Activated CD4-positive, alpha-beta memory T cell treated with anti-CD3 and anti-CD28 coated beads, Interleukin-2, amount 10 ng/mL, durations not matched to agents 7 days and 5 days (primary cell): Measurements from ENCODE around the gene ARHGAP12. TPM values are rescaled to one million over a fixed set of nuclear protein-coding genes. Genes with fewer than 3 reads are reported as not detected.
"Not testable (repeated sequence)": the region's sequence is repeated elsewhere in the genome, so short reads cannot be mapped to it uniquely, and the experiment has no call there.

ENCODE experiments used
- CTCF ChIA-PET: fragments of 350-600 bp; sonication (Branson Sonifier 250); formaldehyde crosslinking; loops from one replicate; lab custom pipeline; 2021; ENCODE audit warnings: antibody characterized with exemption, inconsistent platforms; lab: Charles Lee
- POLR2A ChIA-PET: fragments of 350-600 bp; sonication (Branson Sonifier 250); formaldehyde crosslinking; loops from one replicate; lab custom pipeline; 2021; ENCODE audit warnings: antibody characterized with exemption; lab: Charles Lee
- DNase-seq: peaks from one replicate; pipeline ENCODE4 v3.0.0-alpha.2; 2020
- H3K27ac Mint-ChIP-seq: one replicate; pipeline ENCODE4 v1.8.0; 2021; ENCODE audit warnings: mild to moderate bottlenecking, mixed read lengths
- H3K27me3 Mint-ChIP-seq: one replicate; pipeline ENCODE4 v1.8.0; 2021; ENCODE audit warnings: mixed read lengths
- H3K36me3 Mint-ChIP-seq: one replicate; pipeline ENCODE4 v1.8.0; 2021; ENCODE audit warnings: low read depth, mixed read lengths
- H3K4me1 Mint-ChIP-seq: one replicate; pipeline ENCODE4 v1.8.0; 2021; ENCODE audit warnings: mixed read lengths
- H3K4me3 Mint-ChIP-seq: one replicate; pipeline ENCODE4 v1.8.0; 2021; ENCODE audit warnings: mild to moderate bottlenecking, mixed read lengths
- H3K9me3 Mint-ChIP-seq: one replicate; pipeline ENCODE4 v1.8.0; 2021; ENCODE audit warnings: mixed read lengths
- total RNA-seq, 2 experiments: library from RNA; stranded (reverse); gene quantifications; one replicate each; pipeline ENCODE4 v1.2.3, GENCODE V29; 2021

Gene ARHGAP12
- total RNA-seq, 2 experiments from 2014 or later: 10.7 to 12.0 TPM

- H3K9me3 Mint-ChIP-seq: no peaks in the 10 kb centered on the region
- H3K4me3 Mint-ChIP-seq: no peak overlapping the region
- peaks cover 9% of the 10 kb centered on the region for H3K4me1 Mint-ChIP-seq
- POLR2A ChIA-PET: no interaction called here
- no peaks in the 10 kb centered on the region for H3K27me3 Mint-ChIP-seq
- DNase-seq: no peak
- no peak overlapping the region for H3K27ac Mint-ChIP-seq
- peaks cover 11% of the 10 kb centered on the region for H3K36me3 Mint-ChIP-seq
- CTCF ChIA-PET: interaction anchor here (0.6 kb wide), 1 partner anchor 16 kb away, joined by 3 read pairs; no protein-coding TSS in a partner anchor
Observed at GRCh38 chr10:31912898-31913850, 15.5 kb downstream of the ARHGAP12 start.

- CTCF ChIA-PET: no interaction called here
- Mint-ChIP-seq H3K27me3 (no peaks in the 10 kb centered on the region), H3K9me3 (no peaks in the 10 kb centered on the region), H3K36me3 (peaks cover 13% of the 10 kb centered on the region), H3K4me3 (no peak overlapping the region), H3K27ac (no peak overlapping the region), H3K4me1 (peaks cover 9% of the 10 kb centered on the region)
- POLR2A ChIA-PET: no interaction called here
- DNase-seq: no peak
Observed at GRCh38 chr10:31912289-31912688, 16.3 kb downstream of the ARHGAP12 start.

- peaks cover 9% of the 10 kb centered on the region for H3K4me1 Mint-ChIP-seq
- no peaks in the 10 kb centered on the region for H3K9me3 Mint-ChIP-seq
- no peak overlapping the region for H3K27ac Mint-ChIP-seq
- ChIA-PET CTCF (no interaction called here), POLR2A (no interaction called here)
- H3K4me3 Mint-ChIP-seq: no peak overlapping the region
- DNase-seq: no peak
- H3K36me3 Mint-ChIP-seq: peaks cover 25% of the 10 kb centered on the region
- H3K27me3 Mint-ChIP-seq: no peaks in the 10 kb centered on the region
Observed at GRCh38 chr10:31910016-31910415, 18.6 kb downstream of the ARHGAP12 start.

- no peaks in the 10 kb centered on the region for H3K27me3 Mint-ChIP-seq
- CTCF ChIA-PET: interaction anchor here (0.6 kb wide), 1 partner anchor 14 kb away, joined by 3 read pairs; no protein-coding TSS in a partner anchor
- no peak overlapping the region for H3K4me3 Mint-ChIP-seq
- peaks cover 5% of the 10 kb centered on the region for H3K4me1 Mint-ChIP-seq
- POLR2A ChIA-PET: no interaction called here
- no peak for DNase-seq
- H3K9me3 Mint-ChIP-seq: no peaks in the 10 kb centered on the region
- peaks cover 25% of the 10 kb centered on the region for H3K36me3 Mint-ChIP-seq
- H3K27ac Mint-ChIP-seq: no peak overlapping the region
Observed at GRCh38 chr10:31908157-31908556, 20.5 kb downstream of the ARHGAP12 start.

- Mint-ChIP-seq H3K9me3 (no peaks in the 10 kb centered on the region), H3K27ac (no peak overlapping the region), H3K4me1 (no peaks in the 10 kb centered on the region), H3K36me3 (peaks cover 32% of the 10 kb centered on the region), H3K27me3 (no peaks in the 10 kb centered on the region), H3K4me3 (no peak overlapping the region)
- ChIA-PET POLR2A (no interaction called here), CTCF (no interaction called here)
- no peak for DNase-seq
Observed at GRCh38 chr10:31906039-31906438, 22.6 kb downstream of the ARHGAP12 start.

GRCh38 chr10:31905586-31905985, 23.0 kb downstream of the ARHGAP12 start:
- Mint-ChIP-seq H3K4me1 (no peaks in the 10 kb centered on the region), H3K27ac (no peak overlapping the region), H3K4me3 (no peak overlapping the region), H3K36me3 (peaks cover 33% of the 10 kb centered on the region), H3K27me3 (no peaks in the 10 kb centered on the region), H3K9me3 (no peaks in the 10 kb centered on the region)
- DNase-seq: no peak
- CTCF ChIA-PET: no interaction called here
- POLR2A ChIA-PET: no interaction called here

- Mint-ChIP-seq H3K36me3 (peaks cover 25% of the 10 kb centered on the region), H3K27me3 (no peaks in the 10 kb centered on the region), H3K27ac (no peak overlapping the region), H3K4me3 (no peak overlapping the region), H3K9me3 (no peaks in the 10 kb centered on the region), H3K4me1 (no peaks in the 10 kb centered on the region)
- no peak for DNase-seq
- ChIA-PET CTCF (interaction anchor here (0.9 kb wide), 1 partner anchor 41 kb away, joined by 4 read pairs; no protein-coding TSS in a partner anchor), POLR2A (no interaction called here)
Observed at GRCh38 chr10:31902625-31903024, 26.0 kb downstream of the ARHGAP12 start.

GRCh38 chr10:31897506-31897905, 31.1 kb downstream of the ARHGAP12 start:
- CTCF ChIA-PET: no interaction called here
- POLR2A ChIA-PET: no interaction called here

GRCh38 chr10:31896968-31897384, 31.7 kb downstream of the ARHGAP12 start:
- ChIA-PET POLR2A (no interaction called here), CTCF (interaction anchor here (0.6 kb wide), 1 partner anchor 16 kb away, joined by 3 read pairs; no protein-coding TSS in a partner anchor)
- Mint-ChIP-seq H3K4me1 (no peaks in the 10 kb centered on the region), H3K9me3 (peaks cover 6% of the 10 kb centered on the region), H3K4me3 (no peak overlapping the region), H3K27me3 (no peaks in the 10 kb centered on the region), H3K36me3 (peaks cover 15% of the 10 kb centered on the region), H3K27ac (no peak overlapping the region)
- no peak for DNase-seq

More at GRCh38 chr10:31897506-31897905, 31.1 kb downstream of the ARHGAP12 start:
- Mint-ChIP-seq H3K36me3 (peaks cover 15% of the 10 kb centered on the region), H3K9me3 (peaks cover 6% of the 10 kb centered on the region), H3K27ac (no peak overlapping the region), H3K27me3 (no peaks in the 10 kb centered on the region), H3K4me1 (no peaks in the 10 kb centered on the region), H3K4me3 (no peak overlapping the region)
- DNase-seq: no peak

- POLR2A ChIA-PET, H3K4me1 Mint-ChIP-seq, H3K9me3 Mint-ChIP-seq, H3K27ac Mint-ChIP-seq, H3K4me3 Mint-ChIP-seq, CTCF ChIA-PET, H3K27me3 Mint-ChIP-seq, DNase-seq: not testable (repeated sequence)
- H3K36me3 Mint-ChIP-seq: peaks cover 18% of the 10 kb centered on the region
Observed at GRCh38 chr10:31895722-31896121, 32.9 kb downstream of the ARHGAP12 start.

GRCh38 chr10:31888442-31888841, 40.2 kb downstream of the ARHGAP12 start:
- no peaks in the 10 kb centered on the region for H3K27me3 Mint-ChIP-seq
- peaks cover 9% of the 10 kb centered on the region for H3K36me3 Mint-ChIP-seq
- no peak overlapping the region for H3K4me3 Mint-ChIP-seq
- ChIA-PET CTCF (no interaction called here), POLR2A (interaction anchor here (0.6 kb wide), 1 partner anchor 33 kb away, joined by 3 read pairs; no protein-coding TSS in a partner anchor)
- H3K4me1 Mint-ChIP-seq: no peaks in the 10 kb centered on the region
- DNase-seq: no peak
- H3K9me3 Mint-ChIP-seq: no peaks in the 10 kb centered on the region
- H3K27ac Mint-ChIP-seq: no peak overlapping the region

- peaks cover 9% of the 10 kb centered on the region for H3K36me3 Mint-ChIP-seq
- no peaks in the 10 kb centered on the region for H3K9me3 Mint-ChIP-seq
- no peaks in the 10 kb centered on the region for H3K27me3 Mint-ChIP-seq
- H3K27ac Mint-ChIP-seq: no peak overlapping the region
- H3K4me1 Mint-ChIP-seq: peaks cover 1% of the 10 kb centered on the region
- no peak for DNase-seq
- POLR2A ChIA-PET: interaction anchor here (0.6 kb wide), 1 partner anchor 34 kb away, joined by 3 read pairs; no protein-coding TSS in a partner anchor
- H3K4me3 Mint-ChIP-seq: no peak overlapping the region
- CTCF ChIA-PET: no interaction called here
Observed at GRCh38 chr10:31887850-31888249, 40.8 kb downstream of the ARHGAP12 start.

GRCh38 chr10:31886885-31887284, 41.7 kb downstream of the ARHGAP12 start:
- ChIA-PET POLR2A (no interaction called here), CTCF (no interaction called here)
- Mint-ChIP-seq H3K4me1 (peaks cover 1% of the 10 kb centered on the region), H3K27me3 (no peaks in the 10 kb centered on the region), H3K9me3 (no peaks in the 10 kb centered on the region), H3K27ac (no peak overlapping the region), H3K4me3 (no peak overlapping the region), H3K36me3 (peaks cover 9% of the 10 kb centered on the region)
- DNase-seq: no peak
